Tibial nerve (tissue), 4 donors: Measurements from ENCODE around the gene CGB7. TPM values are rescaled to one million over a fixed set of nuclear protein-coding genes. Genes with fewer than 3 reads are reported as not detected.

ENCODE experiments used
- DNase-seq, 2 donors: peaks; one replicate each; pipeline ENCODE4 v3.0.0-alpha.2; 2019; ENCODE audit warnings: low spot score in 2 of 2
- H3K27ac ChIP-seq, 4 donors: fragments of 200-600 bp; sonication (generic) in 3 of 4; one replicate each; pipeline ENCODE4 v1.5.1; 2017 to 2019; ENCODE audit warnings: mild to moderate bottlenecking in 1 of 4
- H3K27me3 ChIP-seq, 2 donors: fragments of 200-600 bp; sonication (generic) in 1 of 2; one replicate each; pipeline versions ENCODE4 v1.5.1 to v1.6.0; 2017 to 2019
- H3K36me3 ChIP-seq, 3 donors: fragments of 200-600 bp; sonication (generic); one replicate each; pipeline ENCODE4 v1.5.1; 2018 to 2019
- H3K4me1 ChIP-seq, 4 donors: fragments of 200-600 bp; sonication (generic) in 3 of 4; one replicate each; pipeline ENCODE4 v1.5.1; 2017 to 2019
- H3K4me3 ChIP-seq, 4 donors: fragments of 200-600 bp; sonication (generic) in 3 of 4; one replicate each; pipeline ENCODE4 v1.5.1; 2017 to 2019; ENCODE audit warnings: mild to moderate bottlenecking in 1 of 4, moderate library complexity in 1 of 4
- H3K9me3 ChIP-seq, 4 donors: fragments of 200-600 bp; sonication (generic) in 3 of 4; one replicate each; pipeline ENCODE4 v1.5.1; 2017 to 2019
- EP300 ChIP-seq, 2 donors: sonication (generic); formaldehyde crosslinking; IDR thresholded peaks; one replicate each; pipeline ENCODE4 v1.6.1; 2017; ENCODE audit warnings: antibody characterized with exemption in 2 of 2, mild to moderate bottlenecking in 1 of 2
- POLR2A ChIP-seq, 2 donors: fragments of 450-650 bp; IDR thresholded peaks; one replicate each; pipeline ENCODE4 v1.6.1; 2017; ENCODE audit warnings: antibody characterized with exemption in 2 of 2, mild to moderate bottlenecking in 2 of 2, moderate library complexity in 2 of 2
- WGBS, 2 donors: methylation state at CpG; one replicate each; pipeline ENCODE4 v1.1.5; 2018; 5-methylcytosine and 5-hydroxymethylcytosine counted together
- total RNA-seq, 4 donors: library from RNA; depleted of rRNA; stranded (reverse); fragments of >200 nt; gene quantifications; one replicate each; pipeline ENCODE4 v1.1.0, GENCODE V29; 2016
- TF ChIP-seq, protein P1 (sequence below), 5 experiments: fragments of 200-600 bp in 3 of 5; fragments of 450-650 bp in 2 of 5; sonication (generic) in 3 of 5; IDR thresholded peaks; one replicate each; pipeline ENCODE4 v1.5.1; 2016 to 2019; ENCODE audit warnings: antibody characterized with exemption in 5 of 5, mild to moderate bottlenecking in 3 of 5, moderate library complexity in 2 of 5

Gene CGB7
- total RNA-seq, 4 donors from 2014 or later, result not detected

DNA sequence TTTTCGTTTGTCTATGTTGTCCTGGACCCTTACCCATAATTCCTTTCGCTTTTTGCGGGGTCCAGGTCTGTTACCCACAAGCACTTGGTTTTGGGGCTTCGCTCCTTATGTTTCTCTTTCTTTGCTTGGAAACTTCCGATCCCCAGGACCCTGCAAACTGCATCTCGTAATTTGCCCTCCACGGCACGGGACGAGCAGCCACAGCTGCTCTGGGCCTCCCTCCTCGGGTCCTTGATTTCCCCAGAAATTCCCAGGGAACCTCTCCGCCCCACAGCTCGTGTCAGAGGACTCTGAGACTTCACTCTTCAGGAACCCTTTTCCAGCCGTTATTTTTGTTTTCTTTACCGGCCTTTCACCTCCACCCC lies 28.3 kb upstream of the CGB7 start:
- Histone ChIP-seq H3K4me1 (peaks cover 0 to 38% (median 18%) of the 10 kb centered on the region in 4 donors), H3K9me3 (no peaks in the 10 kb centered on the region), H3K27me3 (no peaks in the 10 kb centered on the region), H3K36me3 (peaks cover 2 to 37% (median 12%) of the 10 kb centered on the region in 3 donors), H3K4me3 (peak overlapping the region; percentile 71 to 98 (median 90)), H3K27ac (peak overlapping the region; percentile 75 to 95 (median 87))
- 1% methylated on average over 14 of the region's 14 CpGs for WGBS, 2 donors
- TF ChIP-seq POLR2A (IDR thresholded peaks at IDR 0.05) (no peak), EP300 (IDR thresholded peaks at IDR 0.05) (no peak)
- TF ChIP-seq, protein P1, sequence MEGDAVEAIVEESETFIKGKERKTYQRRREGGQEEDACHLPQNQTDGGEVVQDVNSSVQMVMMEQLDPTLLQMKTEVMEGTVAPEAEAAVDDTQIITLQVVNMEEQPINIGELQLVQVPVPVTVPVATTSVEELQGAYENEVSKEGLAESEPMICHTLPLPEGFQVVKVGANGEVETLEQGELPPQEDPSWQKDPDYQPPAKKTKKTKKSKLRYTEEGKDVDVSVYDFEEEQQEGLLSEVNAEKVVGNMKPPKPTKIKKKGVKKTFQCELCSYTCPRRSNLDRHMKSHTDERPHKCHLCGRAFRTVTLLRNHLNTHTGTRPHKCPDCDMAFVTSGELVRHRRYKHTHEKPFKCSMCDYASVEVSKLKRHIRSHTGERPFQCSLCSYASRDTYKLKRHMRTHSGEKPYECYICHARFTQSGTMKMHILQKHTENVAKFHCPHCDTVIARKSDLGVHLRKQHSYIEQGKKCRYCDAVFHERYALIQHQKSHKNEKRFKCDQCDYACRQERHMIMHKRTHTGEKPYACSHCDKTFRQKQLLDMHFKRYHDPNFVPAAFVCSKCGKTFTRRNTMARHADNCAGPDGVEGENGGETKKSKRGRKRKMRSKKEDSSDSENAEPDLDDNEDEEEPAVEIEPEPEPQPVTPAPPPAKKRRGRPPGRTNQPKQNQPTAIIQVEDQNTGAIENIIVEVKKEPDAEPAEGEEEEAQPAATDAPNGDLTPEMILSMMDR (IDR thresholded peaks at IDR 0.05), result no peak
- DNase-seq, result no peak

- TF ChIP-seq, protein P1 (IDR thresholded peaks at IDR 0.05), result peak in 3 of 5 experiments; percentile 9 to 61 (median 59)
- TF ChIP-seq EP300 (IDR thresholded peaks at IDR 0.05), result peak; percentile 78 to 95
- peak; percentile 78 to 88 for TF ChIP-seq POLR2A (IDR thresholded peaks at IDR 0.05)
- Histone ChIP-seq H3K4me1 (peaks cover 0 to 38% (median 18%) of the 10 kb centered on the region in 4 donors), H3K36me3 (peaks cover 0 to 31% (median 6%) of the 10 kb centered on the region in 3 donors), H3K9me3 (no peaks in the 10 kb centered on the region), H3K4me3 (peak within 1 kb of the TSS; percentile 71 to 98 (median 90)), H3K27me3 (no peaks in the 10 kb centered on the region), H3K27ac (peak within 1 kb of the TSS; percentile 75 to 95 (median 87))
- DNase-seq, result peak; percentile 95 to 97
- 1% methylated on average over 43 to 70 of the region's 89 CpGs for whole genome bisulfite sequencing, 2 donors
Measured at GRCh38 chr19:49085020-49085867, 27.7 kb upstream of the CGB7 start, which contains the start of gene SNRNP70. Gene SNRNP70, plus strand, starts transcription at chr19:49085451. Its CDS starts 964 bp downstream, at chr19:49086415.

DNA sequence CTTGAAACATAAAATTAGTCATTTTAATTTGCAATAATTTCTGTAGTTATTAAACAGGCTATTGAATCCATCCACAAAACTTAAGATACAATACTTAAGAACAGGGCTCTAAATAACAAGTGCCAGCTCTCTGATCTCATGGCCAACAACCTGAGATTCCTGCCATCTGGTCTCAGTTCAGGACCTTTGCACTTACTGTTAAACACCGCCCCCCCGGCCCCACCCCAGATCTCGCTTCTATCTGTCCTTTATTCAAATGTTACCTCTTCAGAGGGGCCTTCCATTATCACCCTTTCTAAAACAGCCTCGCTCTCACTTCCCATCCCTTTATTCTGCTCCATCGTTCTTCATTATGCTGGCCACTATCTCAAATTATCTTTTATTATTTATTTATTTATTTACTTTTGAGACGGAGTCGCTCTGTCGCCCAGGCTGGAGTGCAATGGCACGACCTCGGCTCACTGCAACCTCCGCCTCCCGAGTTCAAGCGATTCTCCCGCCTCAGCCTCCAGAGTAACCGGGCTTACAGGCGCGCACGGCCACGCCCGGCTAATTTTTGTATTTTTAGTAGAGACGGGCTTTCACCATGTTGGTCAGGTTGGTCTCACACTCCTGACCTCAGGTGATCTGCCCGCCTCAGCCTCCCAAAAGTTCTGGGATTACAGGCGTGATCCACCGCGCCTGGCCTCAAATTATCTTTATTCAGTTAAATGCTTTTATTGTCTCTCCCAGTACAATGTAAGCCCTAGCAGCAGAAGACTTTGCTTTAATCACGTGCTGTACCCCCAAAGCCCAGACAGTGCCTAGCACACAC lies 26.9 kb upstream of the CGB7 start:
- Histone ChIP-seq H3K4me3 (peak overlapping the region; percentile 71 to 98 (median 90)), H3K4me1 (peaks cover 0 to 38% (median 18%) of the 10 kb centered on the region in 4 donors), H3K36me3 (peaks cover 0 to 24% (median 0%) of the 10 kb centered on the region in 3 donors), H3K27ac (peak overlapping the region; percentile 75 to 95 (median 87)), H3K9me3 (no peaks in the 10 kb centered on the region), H3K27me3 (no peaks in the 10 kb centered on the region)
- TF ChIP-seq EP300 (IDR thresholded peaks at IDR 0.05) (no peak), POLR2A (IDR thresholded peaks at IDR 0.05) (no peak)
- TF ChIP-seq, protein P1 (IDR thresholded peaks at IDR 0.05), result no peak
- 69 to 70% methylated on average over 26 of the region's 26 CpGs for WGBS, 2 donors
- peak in 1 of 2 donors; percentile 8 for DNase-seq

DNA sequence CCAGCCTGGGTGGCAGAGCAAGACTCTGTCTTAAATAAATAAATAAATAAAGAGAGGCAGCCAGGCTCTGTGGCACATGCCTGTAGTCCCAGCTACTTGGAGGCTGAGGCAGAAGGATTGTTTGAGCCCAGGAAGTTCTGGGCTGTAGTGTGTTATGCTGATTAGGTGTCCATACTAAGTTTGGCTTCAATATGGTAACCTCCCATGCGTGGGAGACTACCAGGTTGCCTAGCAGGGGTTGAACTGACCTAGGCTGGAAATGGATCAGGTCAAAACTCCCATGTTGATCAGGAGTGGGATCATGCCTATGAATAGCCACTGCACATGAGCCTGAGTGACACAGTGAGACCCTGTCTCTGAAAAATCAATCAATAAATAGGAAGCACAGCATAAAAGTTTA lies 23.7 kb upstream of the CGB7 start:
- DNase-seq, result no peak
- Histone ChIP-seq H3K4me1 (peaks cover 0 to 12% (median 7%) of the 10 kb centered on the region in 4 donors), H3K36me3 (no peaks in the 10 kb centered on the region), H3K4me3 (no peak overlapping the region), H3K9me3 (no peaks in the 10 kb centered on the region), H3K27me3 (no peaks in the 10 kb centered on the region), H3K27ac (no peak overlapping the region)
- WGBS, 2 donors, result 69 to 82% methylated on average over 1 of the region's 1 CpG
- TF ChIP-seq EP300 (IDR thresholded peaks at IDR 0.05) (no peak), POLR2A (IDR thresholded peaks at IDR 0.05) (no peak)
- TF ChIP-seq, protein P1 (IDR thresholded peaks at IDR 0.05), result no peak
